OCI-LY1 (cell line): ENCODE results near the gene GRHL1.

Source experiments
- EZH2 ChIP-seq: fragments of 200-600 bp; sonication (generic), shearing (Covaris generic); IDR thresholded peaks from 2 replicates; pipeline ENCODE4 v1.8.0; 2017; ENCODE audit warnings: borderline replicate concordance, mixed run types, mild to moderate bottlenecking, antibody characterized with exemption, low read length, moderate library complexity, mixed read lengths
- TF ChIP-seq, protein P1 (sequence below): fragments of 200-600 bp; sonication (generic), shearing (Covaris generic); IDR thresholded peaks from 2 replicates; pipeline ENCODE4 v1.5.1; 2017; ENCODE audit warnings: mild to moderate bottlenecking, antibody characterized with exemption, low read length, moderate library complexity, mixed read lengths

DNA sequence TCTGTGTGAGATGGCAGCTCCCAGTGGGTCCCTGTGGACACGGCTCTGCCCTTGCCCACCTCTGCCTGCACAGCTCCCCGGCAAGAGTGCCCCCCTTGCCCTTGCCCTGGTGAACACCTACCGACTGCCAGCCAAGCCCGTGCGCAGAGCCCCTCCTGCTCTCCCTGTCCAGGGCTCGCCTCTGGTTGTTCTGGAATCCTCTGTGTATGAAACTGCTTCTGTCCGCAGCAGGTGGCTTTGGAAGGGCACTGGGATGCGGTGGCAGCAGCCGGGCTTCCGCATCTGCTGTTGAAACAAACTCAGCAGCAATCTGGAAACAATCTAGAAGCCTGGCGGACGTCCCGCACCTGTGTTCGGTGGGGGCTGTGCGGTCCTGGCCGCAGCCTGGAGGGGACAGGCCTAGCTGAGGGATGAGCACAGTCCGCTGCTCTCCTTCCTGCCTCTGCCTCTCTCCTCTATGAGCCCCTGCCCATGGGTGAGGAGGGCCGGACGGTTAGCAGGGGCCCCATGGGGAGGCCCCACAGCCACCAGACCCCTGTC lies 57.8 kb downstream of the GRHL1 start:
- no peak for TF ChIP-seq EZH2
- TF ChIP-seq, protein P1, sequence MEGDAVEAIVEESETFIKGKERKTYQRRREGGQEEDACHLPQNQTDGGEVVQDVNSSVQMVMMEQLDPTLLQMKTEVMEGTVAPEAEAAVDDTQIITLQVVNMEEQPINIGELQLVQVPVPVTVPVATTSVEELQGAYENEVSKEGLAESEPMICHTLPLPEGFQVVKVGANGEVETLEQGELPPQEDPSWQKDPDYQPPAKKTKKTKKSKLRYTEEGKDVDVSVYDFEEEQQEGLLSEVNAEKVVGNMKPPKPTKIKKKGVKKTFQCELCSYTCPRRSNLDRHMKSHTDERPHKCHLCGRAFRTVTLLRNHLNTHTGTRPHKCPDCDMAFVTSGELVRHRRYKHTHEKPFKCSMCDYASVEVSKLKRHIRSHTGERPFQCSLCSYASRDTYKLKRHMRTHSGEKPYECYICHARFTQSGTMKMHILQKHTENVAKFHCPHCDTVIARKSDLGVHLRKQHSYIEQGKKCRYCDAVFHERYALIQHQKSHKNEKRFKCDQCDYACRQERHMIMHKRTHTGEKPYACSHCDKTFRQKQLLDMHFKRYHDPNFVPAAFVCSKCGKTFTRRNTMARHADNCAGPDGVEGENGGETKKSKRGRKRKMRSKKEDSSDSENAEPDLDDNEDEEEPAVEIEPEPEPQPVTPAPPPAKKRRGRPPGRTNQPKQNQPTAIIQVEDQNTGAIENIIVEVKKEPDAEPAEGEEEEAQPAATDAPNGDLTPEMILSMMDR: no peak
